Measurements from ENCODE around the gene FAM81A. TPM values are rescaled to one million over a fixed set of nuclear protein-coding genes. Genes with fewer than 3 reads are reported as not detected.
A peak's percentile ranks its signal among the peaks of the same experiment; 100 is the strongest.

Gene FAM81A
- total RNA-seq, 1 experiment from 2014 or later: 22.7 TPM

DNA sequence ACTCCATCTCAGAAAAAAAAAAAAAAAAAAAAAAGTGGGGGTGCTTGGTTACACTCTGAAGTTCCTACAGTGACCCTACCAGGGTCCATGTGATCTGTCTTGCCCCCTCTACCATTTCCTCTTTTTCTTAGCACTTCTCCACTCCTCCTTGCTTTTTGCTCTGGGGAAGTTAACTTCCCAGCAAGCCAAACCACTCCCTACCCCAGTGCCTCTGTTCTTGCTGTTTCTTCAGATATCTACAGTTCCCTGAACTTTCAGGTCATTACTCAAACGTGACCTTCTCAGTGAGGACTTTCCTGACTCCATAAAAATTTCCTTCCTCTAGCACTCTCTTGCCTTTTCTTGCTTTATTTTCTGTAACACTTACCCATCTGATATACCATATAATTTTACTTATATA is 112.5 kb downstream of the FAM81A start:
- in situ Hi-C loops (cut with HindIII; ENCODE audit: low pct_unique_long_range_greater_than_20kb, low sequenced_read_pairs): no loop called here
- no peak for DNase-seq (ENCODE audit: low read depth, low spot score)

DNA sequence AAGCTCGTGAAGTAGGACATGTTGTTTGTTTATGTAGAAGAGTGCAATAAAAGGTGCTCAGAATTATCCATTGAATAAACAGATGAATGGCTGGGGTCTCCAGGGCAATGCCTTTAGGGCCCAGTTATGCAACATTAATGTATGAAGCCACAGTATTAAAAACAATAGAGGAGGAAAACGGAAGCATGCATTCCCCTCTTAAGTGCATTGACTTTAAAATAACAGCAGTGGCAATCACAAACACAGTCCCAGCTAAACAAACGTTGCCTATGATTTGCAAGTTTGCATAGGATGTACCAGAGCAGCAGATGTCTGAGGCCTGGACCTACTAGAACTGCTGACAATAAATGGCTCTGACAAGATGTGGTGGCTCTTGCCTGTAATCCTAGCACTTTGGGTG is 113.0 kb downstream of the FAM81A start:
- in situ Hi-C loops (cut with HindIII; ENCODE audit: low pct_unique_long_range_greater_than_20kb, low sequenced_read_pairs): no loop called here
- DNase-seq (ENCODE audit: low read depth, low spot score): peak; percentile 52

DNA sequence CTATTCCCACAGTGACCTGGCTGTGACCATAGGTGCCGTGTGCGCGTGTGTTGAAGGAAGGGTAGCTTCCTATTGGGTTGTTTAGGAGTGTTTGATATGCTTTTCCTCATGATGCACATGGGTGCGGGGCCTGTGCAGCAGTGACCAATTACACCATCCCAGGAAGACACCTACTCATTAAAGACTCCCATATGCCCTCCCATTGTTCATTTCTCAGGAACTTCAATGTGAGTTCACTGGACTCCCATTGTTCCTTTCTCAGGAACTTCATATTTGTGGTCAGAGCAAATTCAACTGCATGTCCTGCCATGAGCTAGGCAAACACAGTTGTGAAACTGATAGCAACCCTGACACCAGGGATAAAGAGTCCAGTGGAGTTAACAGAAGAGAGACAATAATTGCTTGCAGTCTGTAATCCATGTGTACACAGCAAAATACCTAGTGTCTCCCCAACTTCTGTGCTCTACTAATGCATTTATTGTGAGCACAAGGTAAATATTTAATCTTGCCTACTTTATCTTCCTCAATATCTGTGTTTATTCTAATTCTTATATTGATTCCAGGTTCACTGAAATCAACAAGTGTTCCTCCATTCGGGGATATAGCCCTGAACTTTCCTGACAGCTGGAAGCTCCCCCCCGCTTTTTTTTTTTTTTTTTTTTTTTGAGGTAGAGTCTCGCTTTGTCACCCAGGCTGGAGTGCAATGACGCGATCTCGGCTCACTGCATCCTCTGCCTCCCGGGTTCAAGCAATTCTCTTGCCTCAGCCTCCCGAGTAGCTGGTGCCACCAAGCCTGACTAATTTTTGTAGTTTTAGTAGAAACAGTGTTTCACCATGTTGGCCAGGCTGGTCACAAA is 116.1 kb downstream of the FAM81A start:
- in situ Hi-C loops (cut with HindIII; ENCODE audit: low pct_unique_long_range_greater_than_20kb, low sequenced_read_pairs): no loop called here
- DNase-seq (ENCODE audit: low read depth, low spot score): peak; percentile 68

DNA sequence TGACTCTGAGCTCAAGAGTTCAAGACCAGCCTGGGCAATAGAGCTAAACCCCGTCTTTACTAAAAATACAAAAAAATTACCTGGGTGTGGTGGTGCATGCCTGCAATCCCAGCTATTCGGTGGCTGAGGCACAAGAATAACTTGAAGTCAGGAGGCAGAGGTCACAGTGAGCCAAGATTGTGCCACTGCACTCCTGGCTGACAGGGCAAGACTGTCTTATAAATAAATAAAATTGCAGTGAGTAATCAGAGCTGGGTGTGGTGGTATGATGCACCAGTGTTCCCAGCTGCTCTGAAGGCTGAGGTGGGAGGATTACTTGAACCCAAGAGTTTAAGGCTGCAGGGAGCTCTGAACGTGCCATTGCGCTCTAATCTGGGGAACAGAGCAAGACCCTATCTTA is 117.7 kb downstream of the FAM81A start:
- DNase-seq (ENCODE audit: low read depth, low spot score): no peak
- in situ Hi-C loops (cut with HindIII; ENCODE audit: low pct_unique_long_range_greater_than_20kb, low sequenced_read_pairs): no loop called here

DNA sequence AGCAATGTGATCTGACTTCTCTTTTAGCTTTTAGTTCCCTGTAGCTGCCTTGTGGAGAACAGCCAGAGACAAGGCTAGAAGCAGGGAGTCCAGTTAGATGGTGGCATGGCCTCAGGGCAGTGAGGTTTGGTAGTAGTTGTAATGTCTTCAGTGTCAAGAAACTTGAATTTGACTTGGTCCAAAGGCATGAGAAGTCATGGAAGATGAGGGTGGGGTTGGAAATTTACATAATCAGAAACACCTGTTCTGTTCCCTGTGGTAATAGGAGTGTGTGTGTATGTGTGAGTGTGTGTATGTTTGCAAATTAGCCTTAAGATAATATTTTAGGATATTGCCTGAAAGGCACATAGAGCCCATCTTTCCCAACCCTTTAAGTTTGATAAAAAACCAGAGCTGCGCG is 118.4 kb downstream of the FAM81A start:
- in situ Hi-C loops (cut with HindIII; ENCODE audit: low pct_unique_long_range_greater_than_20kb, low sequenced_read_pairs): no loop called here
- no peak for DNase-seq (ENCODE audit: low read depth, low spot score)

DNA sequence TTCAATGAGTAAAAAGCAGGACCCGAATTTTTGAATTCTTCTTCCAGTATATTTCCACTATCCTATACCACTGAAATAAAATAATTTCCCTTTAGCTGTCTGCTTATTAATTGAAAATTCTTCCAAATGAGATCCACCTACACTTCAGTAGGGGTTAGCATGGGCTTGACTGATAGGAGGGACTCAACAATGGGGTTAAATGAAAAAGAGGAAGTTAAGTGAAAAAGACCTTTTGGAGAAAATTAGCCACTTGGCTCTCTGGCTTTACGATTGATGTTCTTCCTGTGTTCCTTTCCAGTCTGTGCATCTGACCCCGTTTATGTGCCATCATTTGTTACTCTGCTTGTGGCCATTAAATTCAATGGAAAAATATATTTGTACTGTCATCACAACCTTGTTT is 119.6 kb downstream of the FAM81A start:
- no peak for DNase-seq (ENCODE audit: low read depth, low spot score)
- in situ Hi-C loops (cut with HindIII; ENCODE audit: low pct_unique_long_range_greater_than_20kb, low sequenced_read_pairs): no loop called here

DNA sequence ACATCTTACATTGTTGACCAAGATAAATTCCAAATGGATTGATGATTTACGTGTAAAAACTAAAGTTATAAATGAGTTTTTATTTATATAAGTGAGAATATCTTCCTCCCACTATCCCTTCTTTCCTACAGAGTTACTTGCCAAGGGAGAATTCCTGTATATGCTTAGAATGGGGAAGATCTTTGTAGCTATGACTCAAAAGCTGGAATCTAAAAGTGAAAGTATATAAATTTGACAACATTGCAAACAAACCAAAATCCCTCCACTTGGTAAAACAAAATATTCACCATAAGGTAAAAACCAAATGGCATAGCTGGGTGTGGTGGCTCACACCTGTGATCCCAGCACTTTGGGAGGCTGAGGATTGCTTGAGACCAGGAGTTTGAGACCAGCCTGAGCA is 120.9 kb downstream of the FAM81A start:
- no peak for DNase-seq (ENCODE audit: low read depth, low spot score)
- in situ Hi-C loops (cut with HindIII; ENCODE audit: low pct_unique_long_range_greater_than_20kb, low sequenced_read_pairs): no loop called here

DNA sequence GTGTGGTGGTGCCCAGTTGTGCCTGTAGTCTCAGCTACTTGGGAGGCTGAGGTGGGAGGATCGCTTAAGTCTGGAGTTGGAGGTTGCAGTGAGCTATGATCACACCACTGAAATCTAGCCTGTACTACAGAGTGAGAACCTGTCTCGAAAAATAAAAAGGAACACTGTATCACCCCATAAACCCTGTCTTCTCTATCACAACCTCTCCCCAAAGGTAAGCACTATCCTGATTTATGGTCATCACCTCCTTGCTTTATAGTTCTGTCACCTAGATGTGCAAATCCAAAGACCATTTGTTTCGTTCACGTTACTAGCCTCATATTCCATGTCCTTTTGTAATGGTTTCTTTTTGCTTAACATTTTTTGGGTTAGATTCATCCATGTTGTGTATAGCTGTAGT is 123.6 kb downstream of the FAM81A start:
- DNase-seq (ENCODE audit: low read depth, low spot score): no peak
- in situ Hi-C loops (cut with HindIII; ENCODE audit: low pct_unique_long_range_greater_than_20kb, low sequenced_read_pairs): no loop called here

DNA sequence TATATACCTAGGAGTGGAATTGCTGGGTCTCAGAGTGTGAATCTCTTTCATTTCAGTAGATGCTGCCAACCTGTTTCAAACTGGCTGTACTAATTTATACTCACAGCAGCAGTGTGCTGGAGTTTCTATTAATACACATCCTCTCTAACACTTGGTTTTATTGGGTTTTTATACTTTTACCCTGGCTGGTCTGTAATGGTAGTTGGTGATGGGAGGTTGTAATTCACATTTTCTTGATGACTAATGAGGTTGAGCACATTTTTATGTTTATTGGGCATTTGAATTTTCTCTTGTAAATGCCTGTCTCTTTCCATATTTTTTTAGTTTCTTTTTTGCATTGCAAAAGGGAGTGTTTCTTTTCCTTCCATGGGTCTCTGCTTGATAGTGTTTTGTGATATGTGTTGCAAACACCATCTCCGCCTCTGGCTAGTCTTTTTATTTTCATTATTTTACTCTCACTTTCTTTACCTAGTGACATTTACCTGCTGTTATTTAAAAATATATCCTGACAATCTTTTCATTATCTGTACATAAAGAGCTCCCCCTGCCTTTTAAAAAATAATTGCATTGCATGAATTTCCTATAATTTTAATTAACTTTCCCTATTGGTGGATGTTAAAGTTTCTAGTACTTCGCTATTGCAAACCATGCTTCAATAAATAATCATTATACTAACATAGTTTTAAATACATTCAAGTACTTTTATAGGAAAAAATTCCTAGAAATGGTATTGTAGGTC is 124.6 kb downstream of the FAM81A start:
- in situ Hi-C loops (cut with HindIII; ENCODE audit: low pct_unique_long_range_greater_than_20kb, low sequenced_read_pairs): no loop called here
- DNase-seq (ENCODE audit: low read depth, low spot score): no peak

DNA sequence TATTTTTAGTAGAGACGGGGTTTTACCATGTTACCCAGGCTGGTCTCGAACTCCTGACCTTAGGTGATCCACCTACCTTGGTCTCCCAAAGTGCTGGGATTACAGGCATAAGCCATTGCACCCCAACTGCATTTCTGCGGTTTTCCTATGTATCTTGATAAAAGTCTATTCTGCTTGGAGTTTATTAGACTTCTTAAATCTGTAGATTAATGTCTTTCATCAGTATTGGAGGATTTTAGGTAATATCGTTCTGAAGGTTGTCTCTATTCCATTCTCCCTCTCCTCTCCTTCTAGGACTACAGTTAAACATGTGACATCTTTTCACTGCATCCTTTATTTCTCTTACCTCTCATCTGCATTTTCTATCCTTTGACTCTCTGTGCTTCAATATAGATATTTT is 127.3 kb downstream of the FAM81A start:
- DNase-seq (ENCODE audit: low read depth, low spot score): no peak
- in situ Hi-C loops (cut with HindIII; ENCODE audit: low pct_unique_long_range_greater_than_20kb, low sequenced_read_pairs): no loop called here

DNA sequence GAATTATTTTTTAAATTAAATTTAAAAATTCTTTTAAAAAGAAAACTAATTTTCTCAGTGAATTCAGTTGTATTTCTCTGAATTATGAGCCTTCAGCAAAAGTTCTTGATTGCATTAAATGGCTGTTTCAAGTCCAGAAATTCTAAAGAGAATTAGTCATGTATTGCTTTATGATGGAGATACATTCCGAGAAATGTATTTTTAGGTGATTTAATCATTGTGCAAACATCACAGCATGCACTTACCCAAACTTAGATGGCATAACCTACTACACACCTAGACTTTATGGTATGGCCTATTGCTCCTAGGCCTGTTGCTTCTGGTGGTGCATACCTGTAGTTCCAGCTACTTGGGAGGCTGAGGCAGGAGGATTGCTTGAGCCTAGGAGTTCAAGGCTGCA is 129.3 kb downstream of the FAM81A start:
- in situ Hi-C loops (cut with HindIII; ENCODE audit: low pct_unique_long_range_greater_than_20kb, low sequenced_read_pairs): no loop called here
- no peak for DNase-seq (ENCODE audit: low read depth, low spot score)

DNA sequence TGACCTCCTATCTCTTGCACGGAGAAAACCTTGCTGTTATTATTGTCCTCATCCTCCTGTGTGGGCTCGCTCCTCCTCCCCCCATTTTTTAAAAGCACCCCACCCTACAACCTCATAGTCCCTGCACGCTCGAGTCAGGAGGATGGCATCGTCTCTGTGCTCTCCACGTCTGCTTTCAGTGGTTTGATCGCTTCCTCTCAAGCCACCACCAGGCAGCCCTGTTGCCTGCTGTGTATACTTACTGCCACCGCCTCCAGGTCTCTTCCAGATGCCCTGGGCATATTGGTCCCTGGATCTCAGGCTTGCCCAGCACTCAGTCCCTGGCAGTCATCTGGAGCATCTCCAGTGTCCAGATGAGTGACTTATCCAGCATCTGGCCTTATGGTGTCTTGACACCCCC is 131.5 kb downstream of the FAM81A start:
- DNase-seq (ENCODE audit: low read depth, low spot score): no peak

DNA sequence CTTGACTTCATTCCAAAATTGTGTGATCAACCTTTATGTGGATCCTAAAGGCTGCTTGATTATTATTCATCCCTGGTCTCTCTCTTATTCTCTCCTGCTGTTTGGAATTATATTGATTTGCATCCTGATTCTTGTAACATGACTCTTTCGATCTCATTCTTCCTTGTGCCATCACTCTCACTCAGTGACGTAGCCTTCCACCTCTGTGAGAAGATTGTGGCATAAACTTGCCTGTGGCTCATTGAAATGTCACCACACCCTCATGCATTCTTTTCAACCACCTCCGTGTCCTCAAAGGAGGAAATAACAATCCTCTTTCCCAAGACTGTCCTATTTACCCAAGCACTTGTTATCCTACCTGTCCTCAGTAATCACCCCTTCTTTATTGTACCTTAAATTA is 132.3 kb downstream of the FAM81A start:
- in situ Hi-C loops (cut with HindIII; ENCODE audit: low pct_unique_long_range_greater_than_20kb, low sequenced_read_pairs): no loop called here
- no peak for DNase-seq (ENCODE audit: low read depth, low spot score)

More for the DNA sequence above, 131.5 kb downstream of the FAM81A start:
- in situ Hi-C loops (cut with HindIII; ENCODE audit: low pct_unique_long_range_greater_than_20kb, low sequenced_read_pairs): no loop called here

DNA sequence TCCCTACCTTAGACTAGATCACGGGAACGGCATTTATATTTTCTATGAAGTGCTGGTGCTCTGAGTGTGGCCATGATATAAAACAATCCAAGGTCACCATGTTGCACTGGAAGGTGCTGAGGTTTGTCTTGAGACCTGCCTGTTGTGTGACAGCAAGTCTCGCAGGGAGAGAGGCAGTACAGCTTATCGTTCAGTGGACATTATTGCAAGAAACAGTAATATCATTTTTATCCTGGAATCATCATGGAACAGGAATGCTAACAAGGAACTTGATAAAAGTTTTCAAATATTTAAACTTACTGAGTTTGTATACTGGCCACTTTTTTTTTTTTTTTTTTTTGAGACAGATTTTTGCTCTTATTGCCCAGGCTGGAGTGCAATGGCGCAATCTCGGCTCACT is 133.6 kb downstream of the FAM81A start:
- DNase-seq (ENCODE audit: low read depth, low spot score): no peak
- in situ Hi-C loops (cut with HindIII; ENCODE audit: low pct_unique_long_range_greater_than_20kb, low sequenced_read_pairs): no loop called here

Small RNAs within 50 kb of the gene (small RNA-seq; reads per million reads assigned to genes)
- gene RF00019: 0 reads per million in 2 experiments

Other genes with a start within 250 kb of the FAM81A start
- gene LDHAL6B, start 231.3 kb upstream of the FAM81A start, total RNA-seq (2014; rRNA removed; shearing (Covaris generic)): not detected in 2 replicates
- 59.9 and 68.7 TPM in 2 replicates for gene MYO1E, start 65.3 kb upstream of the FAM81A start, total RNA-seq (2014; rRNA removed; shearing (Covaris generic))
- gene GCNT3, start 173.6 kb downstream of the FAM81A start, total RNA-seq (2014; rRNA removed; shearing (Covaris generic)): 0.48 and 0.59 TPM in 2 replicates
- 71.7 and 80.4 TPM in 2 replicates for gene GTF2A2, start 219.3 kb downstream of the FAM81A start, total RNA-seq (2014; rRNA removed; shearing (Covaris generic))

Measured in SK-MEL-5 (cell line).